ENCODE data around the gene CAVIN2. TPM values are rescaled to one million over a fixed set of nuclear protein-coding genes. Genes with fewer than 3 reads are reported as not detected.
A peak's percentile ranks its signal among the peaks of the same experiment; 100 is the strongest.

CAVIN2 gene
- total RNA-seq, 4 donors from 2014 or later: 90.6 to 179 (median 120) TPM

DNA sequence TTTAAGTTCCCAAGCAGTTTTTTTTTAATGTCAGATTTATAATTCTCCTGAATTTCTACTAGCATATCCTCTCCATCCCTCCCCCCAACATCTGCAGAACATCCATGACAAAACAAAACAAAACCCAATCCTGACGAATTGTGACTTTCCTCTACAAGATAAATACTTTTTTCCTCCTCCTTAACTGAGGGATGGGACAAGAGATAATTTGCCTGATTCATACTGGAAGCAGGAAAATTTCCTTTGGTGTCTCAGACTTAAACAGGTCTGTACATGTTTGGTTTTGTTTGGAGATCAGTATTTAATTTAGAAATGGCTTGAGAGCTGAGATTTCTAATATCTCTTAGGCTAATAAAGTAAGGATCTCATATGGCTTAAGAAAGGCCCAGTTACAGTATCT, 2.2 kb downstream of the CAVIN2 start:
- 0% methylated on average over 1 of the region's 1 CpG for WGBS
- Histone ChIP-seq H3K27me3 (no peaks in the 10 kb centered on the region), H3K4me1 (peaks cover 31 to 76% (median 64%) of the 10 kb centered on the region in 4 donors), H3K27ac (replicated peaks in 1 of 4) (peak overlapping the region; percentile 82 to 93 (median 90)), H3K9me3 (no peaks in the 10 kb centered on the region), H3K4me3 (peak overlapping the region; percentile 56 to 74 (median 64)), H3K36me3 (peaks cover 0 to 11% (median 0%) of the 10 kb centered on the region in 4 donors)
- no peak for DNase-seq (ENCODE audit: extremely low spot score)
- TF ChIP-seq POLR2A (IDR thresholded peaks at IDR 0.05; ENCODE audit: low read depth) (no peak), POLR2AphosphoS5 (IDR thresholded peaks at IDR 0.05) (no peak), EP300 (IDR thresholded peaks at IDR 0.05) (no peak)
- TF ChIP-seq, protein P1, sequence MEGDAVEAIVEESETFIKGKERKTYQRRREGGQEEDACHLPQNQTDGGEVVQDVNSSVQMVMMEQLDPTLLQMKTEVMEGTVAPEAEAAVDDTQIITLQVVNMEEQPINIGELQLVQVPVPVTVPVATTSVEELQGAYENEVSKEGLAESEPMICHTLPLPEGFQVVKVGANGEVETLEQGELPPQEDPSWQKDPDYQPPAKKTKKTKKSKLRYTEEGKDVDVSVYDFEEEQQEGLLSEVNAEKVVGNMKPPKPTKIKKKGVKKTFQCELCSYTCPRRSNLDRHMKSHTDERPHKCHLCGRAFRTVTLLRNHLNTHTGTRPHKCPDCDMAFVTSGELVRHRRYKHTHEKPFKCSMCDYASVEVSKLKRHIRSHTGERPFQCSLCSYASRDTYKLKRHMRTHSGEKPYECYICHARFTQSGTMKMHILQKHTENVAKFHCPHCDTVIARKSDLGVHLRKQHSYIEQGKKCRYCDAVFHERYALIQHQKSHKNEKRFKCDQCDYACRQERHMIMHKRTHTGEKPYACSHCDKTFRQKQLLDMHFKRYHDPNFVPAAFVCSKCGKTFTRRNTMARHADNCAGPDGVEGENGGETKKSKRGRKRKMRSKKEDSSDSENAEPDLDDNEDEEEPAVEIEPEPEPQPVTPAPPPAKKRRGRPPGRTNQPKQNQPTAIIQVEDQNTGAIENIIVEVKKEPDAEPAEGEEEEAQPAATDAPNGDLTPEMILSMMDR (IDR thresholded peaks at IDR 0.05): no peak
- intact Hi-C loops (cut with DNase I): no loop called here

DNA sequence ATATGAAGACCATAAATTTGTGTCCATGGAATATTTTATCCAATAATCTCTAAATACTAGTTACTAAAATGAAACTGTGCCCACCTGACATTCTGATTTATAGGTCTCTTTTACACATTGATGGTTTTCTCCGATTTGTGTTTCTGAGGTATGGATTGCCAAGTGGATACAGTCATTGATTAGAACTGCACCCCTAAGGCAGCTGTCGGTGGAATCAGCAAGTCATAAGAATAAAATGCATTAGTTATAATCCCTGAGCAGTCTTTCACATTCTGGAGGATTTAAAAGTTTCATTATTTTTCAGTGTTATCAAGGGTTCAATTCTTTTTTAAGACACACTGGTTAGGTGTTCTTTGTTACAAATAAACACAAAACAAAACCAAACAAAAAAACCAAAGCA, 6.0 kb downstream of the CAVIN2 start:
- no peak for DNase-seq (ENCODE audit: extremely low spot score)
- H3K4me3 ChIP-seq: peak overlapping the region in 3 of 4 donors; percentile 11 to 74 (median 67)
- no peak for TF ChIP-seq POLR2AphosphoS5 (IDR thresholded peaks at IDR 0.05)
- TF ChIP-seq POLR2A (IDR thresholded peaks at IDR 0.05; ENCODE audit: low read depth): no peak
- TF ChIP-seq EP300 (IDR thresholded peaks at IDR 0.05): no peak
- TF ChIP-seq, protein P1 (IDR thresholded peaks at IDR 0.05): no peak
- peaks cover 4 to 24% (median 7%) of the 10 kb centered on the region in 4 donors for H3K36me3 ChIP-seq
- no peaks in the 10 kb centered on the region for H3K27me3 ChIP-seq
- intact Hi-C loops (cut with DNase I): no loop called here
- no peaks in the 10 kb centered on the region for H3K9me3 ChIP-seq
- WGBS: 68% methylated on average over 2 of the region's 2 CpGs
- peak overlapping the region in 3 of 4 donors; percentile 4 to 91 (median 47) for H3K27ac ChIP-seq (replicated peaks in 1 of 4)
- H3K4me1 ChIP-seq: peaks cover 49 to 73% (median 73%) of the 10 kb centered on the region in 4 donors

DNA sequence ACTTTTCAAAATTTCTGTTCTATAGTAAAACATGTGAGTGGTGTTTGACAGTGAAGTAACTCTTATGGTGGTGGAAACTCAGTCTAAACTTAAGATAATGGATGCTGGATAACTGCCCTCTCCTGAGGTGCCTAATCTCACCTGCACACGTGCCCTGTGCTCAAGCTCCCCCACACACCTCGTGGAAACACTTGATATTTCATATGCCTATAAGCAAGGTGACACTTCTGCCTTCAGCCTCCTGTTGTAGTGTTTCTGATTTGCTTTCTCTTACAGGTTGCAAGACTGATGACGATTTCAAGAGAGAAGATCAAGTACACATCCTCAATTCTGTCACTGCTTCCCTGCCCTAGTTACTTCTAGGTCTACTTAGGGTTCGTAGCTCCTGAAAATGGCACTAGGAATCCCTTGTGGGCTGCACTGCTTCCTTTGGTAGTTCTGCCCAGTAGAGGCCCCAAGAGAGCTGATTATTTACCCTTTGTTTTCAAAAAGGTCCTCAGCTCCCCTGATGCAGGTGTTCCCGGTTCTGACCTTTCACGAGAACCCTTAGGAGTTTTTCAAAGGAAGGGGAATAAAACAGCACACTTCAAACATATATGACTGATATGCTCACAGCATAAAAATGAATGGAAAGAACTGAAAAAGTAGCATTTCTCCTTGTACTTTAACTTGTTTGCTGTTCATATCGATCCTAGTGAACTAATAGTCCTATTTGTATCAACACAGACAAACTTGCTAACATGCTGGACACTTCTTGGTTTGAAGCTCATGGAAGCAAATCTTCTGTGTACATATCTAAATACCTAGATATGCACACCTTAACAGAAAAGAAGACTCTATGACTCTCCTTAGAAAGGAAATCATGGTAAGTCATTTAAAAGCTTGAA, 6.7 kb downstream of the CAVIN2 start:
- intact Hi-C loops (cut with DNase I): no loop called here
- H3K27me3 ChIP-seq: no peaks in the 10 kb centered on the region
- peak overlapping the region in 2 of 4 donors; percentile 67 to 74 for H3K4me3 ChIP-seq
- peaks cover 57 to 76% (median 67%) of the 10 kb centered on the region in 4 donors for H3K4me1 ChIP-seq
- H3K36me3 ChIP-seq: peaks cover 8 to 31% (median 12%) of the 10 kb centered on the region in 4 donors
- DNase-seq (ENCODE audit: extremely low spot score): no peak
- peak overlapping the region in 3 of 4 donors; percentile 4 to 47 (median 28) for H3K27ac ChIP-seq (replicated peaks in 1 of 4)
- TF ChIP-seq POLR2A (IDR thresholded peaks at IDR 0.05; ENCODE audit: low read depth) (no peak), EP300 (IDR thresholded peaks at IDR 0.05) (no peak), POLR2AphosphoS5 (IDR thresholded peaks at IDR 0.05) (no peak)
- TF ChIP-seq, protein P1 (IDR thresholded peaks at IDR 0.05): no peak
- no peaks in the 10 kb centered on the region for H3K9me3 ChIP-seq
- 75% methylated on average over 7 of the region's 7 CpGs for WGBS

DNA sequence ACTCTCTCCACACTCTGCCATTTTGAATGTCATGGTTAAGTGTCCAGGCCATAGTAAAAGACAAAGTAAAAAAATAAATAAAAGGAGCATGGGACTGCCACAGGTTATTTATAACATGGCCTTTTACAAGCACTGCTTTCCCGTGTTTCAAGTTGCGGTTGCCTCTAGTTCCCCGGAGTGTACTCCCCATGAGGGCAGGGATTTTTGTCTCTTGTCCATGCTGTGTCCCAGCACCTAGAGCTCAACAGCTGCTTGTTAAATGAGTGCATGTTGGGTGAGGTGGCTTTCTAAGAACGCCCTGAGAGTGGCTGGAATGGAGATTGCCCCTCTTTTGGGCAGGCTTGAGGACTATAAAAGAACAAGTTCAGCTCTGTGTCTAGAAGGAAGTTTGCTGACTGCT, 8.4 kb downstream of the CAVIN2 start:
- intact Hi-C loops (cut with DNase I): no loop called here
- Histone ChIP-seq H3K36me3 (peaks cover 8 to 43% (median 12%) of the 10 kb centered on the region in 4 donors), H3K4me3 (no peak overlapping the region), H3K4me1 (peaks cover 57 to 74% (median 64%) of the 10 kb centered on the region in 4 donors), H3K27me3 (no peaks in the 10 kb centered on the region), H3K9me3 (no peaks in the 10 kb centered on the region), H3K27ac (replicated peaks in 1 of 4) (peak overlapping the region in 1 of 4 donors; percentile 1)
- WGBS: 85% methylated on average over 4 of the region's 4 CpGs
- TF ChIP-seq EP300 (IDR thresholded peaks at IDR 0.05): no peak
- TF ChIP-seq POLR2A (IDR thresholded peaks at IDR 0.05; ENCODE audit: low read depth): no peak
- TF ChIP-seq POLR2AphosphoS5 (IDR thresholded peaks at IDR 0.05): no peak
- TF ChIP-seq, protein P1 (IDR thresholded peaks at IDR 0.05): no peak
- DNase-seq (ENCODE audit: extremely low spot score): no peak

Data from esophagus muscularis mucosa (tissue), 4 donors.